Glutamatergic neuron (in vitro differentiated cells): ENCODE results near the gene MSRB3. TPM values are rescaled to one million over a fixed set of nuclear protein-coding genes. Genes with fewer than 3 reads are reported as not detected.

Experiments used
- DNase-seq: peaks from one replicate; pipeline ENCODE4 v3.0.0; 2022
- H3K27ac Mint-ChIP-seq: one replicate; pipeline ENCODE4 v1.8.0; 2020; ENCODE audit warnings: mild to moderate bottlenecking, mixed read lengths, inconsistent platforms; ENCODE audit not compliant: unreplicated experiment
- H3K27me3 Mint-ChIP-seq: one replicate; pipeline ENCODE4 v1.8.0; 2020; ENCODE audit warnings: mild to moderate bottlenecking, moderate library complexity, mixed read lengths, inconsistent platforms; ENCODE audit not compliant: unreplicated experiment
- H3K36me3 Mint-ChIP-seq: one replicate; pipeline ENCODE4 v1.8.0; 2020; ENCODE audit warnings: mild to moderate bottlenecking, mixed read lengths, inconsistent platforms; ENCODE audit not compliant: unreplicated experiment
- H3K4me1 Mint-ChIP-seq: one replicate; pipeline ENCODE4 v1.8.0; 2020; ENCODE audit warnings: mild to moderate bottlenecking, low read depth, mixed read lengths, inconsistent platforms; ENCODE audit not compliant: unreplicated experiment
- H3K4me3 Mint-ChIP-seq: one replicate; pipeline ENCODE4 v1.8.0; 2020; ENCODE audit warnings: mild to moderate bottlenecking, mixed read lengths, inconsistent platforms; ENCODE audit not compliant: unreplicated experiment
- H3K9me3 Mint-ChIP-seq: one replicate; pipeline ENCODE4 v1.8.0; 2020; ENCODE audit warnings: mild to moderate bottlenecking, moderate library complexity, mixed read lengths, inconsistent platforms; ENCODE audit not compliant: unreplicated experiment
- total RNA-seq: library from RNA; stranded (reverse); fragmentation: NEBNext Ultra II Directional; extraction: Animal tissue kit (Norgen Biotek cat#: 25700); gene quantifications from one replicate; pipeline ENCODE4 v1.2.1, GENCODE V29; 2021; ENCODE audit not compliant: unreplicated experiment
- TF ChIP-seq, protein P1 (sequence below): fragments of 200-600 bp; sonication (generic); IDR thresholded peaks from one replicate; pipeline ENCODE4 v1.5.0; 2021; ENCODE audit not compliant: partially characterized antibody, unreplicated experiment

Gene MSRB3
- total RNA-seq, 1 donor from 2014 or later: 1.6 TPM

DNA sequence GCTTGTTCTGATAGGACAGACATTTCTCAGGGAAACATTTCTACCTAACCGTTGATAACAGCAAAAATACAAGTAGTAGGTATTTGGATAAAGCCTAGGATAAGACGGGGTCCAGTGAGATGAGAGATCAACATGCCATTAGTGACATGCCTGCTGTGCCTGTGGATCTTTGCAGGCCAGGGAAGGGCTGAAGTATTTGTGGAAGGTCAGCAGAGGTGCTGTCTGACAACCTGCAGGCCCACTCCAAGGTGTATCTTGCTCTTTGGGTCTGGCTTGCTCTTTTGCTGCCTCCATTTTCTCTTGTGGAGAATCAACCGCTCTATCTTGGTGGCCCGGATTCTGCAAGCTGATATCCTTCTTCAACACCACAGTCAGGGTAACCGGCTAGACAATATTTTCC, 46.7 kb downstream of the MSRB3 start:
- H3K4me3 Mint-ChIP-seq: no peak overlapping the region
- no peaks in the 10 kb centered on the region for H3K27me3 Mint-ChIP-seq
- DNase-seq: no peak
- no peaks in the 10 kb centered on the region for H3K9me3 Mint-ChIP-seq
- no peak overlapping the region for H3K27ac Mint-ChIP-seq
- no peaks in the 10 kb centered on the region for H3K36me3 Mint-ChIP-seq
- TF ChIP-seq, protein P1, sequence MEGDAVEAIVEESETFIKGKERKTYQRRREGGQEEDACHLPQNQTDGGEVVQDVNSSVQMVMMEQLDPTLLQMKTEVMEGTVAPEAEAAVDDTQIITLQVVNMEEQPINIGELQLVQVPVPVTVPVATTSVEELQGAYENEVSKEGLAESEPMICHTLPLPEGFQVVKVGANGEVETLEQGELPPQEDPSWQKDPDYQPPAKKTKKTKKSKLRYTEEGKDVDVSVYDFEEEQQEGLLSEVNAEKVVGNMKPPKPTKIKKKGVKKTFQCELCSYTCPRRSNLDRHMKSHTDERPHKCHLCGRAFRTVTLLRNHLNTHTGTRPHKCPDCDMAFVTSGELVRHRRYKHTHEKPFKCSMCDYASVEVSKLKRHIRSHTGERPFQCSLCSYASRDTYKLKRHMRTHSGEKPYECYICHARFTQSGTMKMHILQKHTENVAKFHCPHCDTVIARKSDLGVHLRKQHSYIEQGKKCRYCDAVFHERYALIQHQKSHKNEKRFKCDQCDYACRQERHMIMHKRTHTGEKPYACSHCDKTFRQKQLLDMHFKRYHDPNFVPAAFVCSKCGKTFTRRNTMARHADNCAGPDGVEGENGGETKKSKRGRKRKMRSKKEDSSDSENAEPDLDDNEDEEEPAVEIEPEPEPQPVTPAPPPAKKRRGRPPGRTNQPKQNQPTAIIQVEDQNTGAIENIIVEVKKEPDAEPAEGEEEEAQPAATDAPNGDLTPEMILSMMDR: no peak
- no peaks in the 10 kb centered on the region for H3K4me1 Mint-ChIP-seq

DNA sequence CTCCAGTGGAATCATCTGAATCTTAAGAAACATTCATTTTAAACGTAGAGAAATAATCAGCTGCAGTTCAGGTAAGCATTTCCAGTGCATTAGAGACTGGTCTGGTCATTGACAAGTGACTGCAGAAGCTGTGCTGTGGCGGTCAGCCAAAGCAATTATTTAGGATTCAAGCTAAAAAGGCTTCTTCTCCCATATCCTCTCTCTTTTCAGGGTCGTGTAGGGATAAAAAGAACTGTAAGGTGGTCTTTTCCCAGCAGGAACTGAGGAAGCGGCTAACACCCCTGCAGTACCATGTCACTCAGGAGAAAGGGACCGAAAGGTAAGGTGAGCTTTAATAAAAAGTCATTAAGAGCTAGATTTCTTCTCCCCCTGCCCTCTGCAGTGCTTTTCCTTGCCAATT, 48.1 kb downstream of the MSRB3 start:
- H3K4me1 Mint-ChIP-seq: no peaks in the 10 kb centered on the region
- no peak for DNase-seq
- TF ChIP-seq, protein P1: no peak
- H3K27me3 Mint-ChIP-seq: no peaks in the 10 kb centered on the region
- H3K4me3 Mint-ChIP-seq: no peak overlapping the region
- no peaks in the 10 kb centered on the region for H3K36me3 Mint-ChIP-seq
- H3K27ac Mint-ChIP-seq: no peak overlapping the region
- H3K9me3 Mint-ChIP-seq: no peaks in the 10 kb centered on the region

DNA sequence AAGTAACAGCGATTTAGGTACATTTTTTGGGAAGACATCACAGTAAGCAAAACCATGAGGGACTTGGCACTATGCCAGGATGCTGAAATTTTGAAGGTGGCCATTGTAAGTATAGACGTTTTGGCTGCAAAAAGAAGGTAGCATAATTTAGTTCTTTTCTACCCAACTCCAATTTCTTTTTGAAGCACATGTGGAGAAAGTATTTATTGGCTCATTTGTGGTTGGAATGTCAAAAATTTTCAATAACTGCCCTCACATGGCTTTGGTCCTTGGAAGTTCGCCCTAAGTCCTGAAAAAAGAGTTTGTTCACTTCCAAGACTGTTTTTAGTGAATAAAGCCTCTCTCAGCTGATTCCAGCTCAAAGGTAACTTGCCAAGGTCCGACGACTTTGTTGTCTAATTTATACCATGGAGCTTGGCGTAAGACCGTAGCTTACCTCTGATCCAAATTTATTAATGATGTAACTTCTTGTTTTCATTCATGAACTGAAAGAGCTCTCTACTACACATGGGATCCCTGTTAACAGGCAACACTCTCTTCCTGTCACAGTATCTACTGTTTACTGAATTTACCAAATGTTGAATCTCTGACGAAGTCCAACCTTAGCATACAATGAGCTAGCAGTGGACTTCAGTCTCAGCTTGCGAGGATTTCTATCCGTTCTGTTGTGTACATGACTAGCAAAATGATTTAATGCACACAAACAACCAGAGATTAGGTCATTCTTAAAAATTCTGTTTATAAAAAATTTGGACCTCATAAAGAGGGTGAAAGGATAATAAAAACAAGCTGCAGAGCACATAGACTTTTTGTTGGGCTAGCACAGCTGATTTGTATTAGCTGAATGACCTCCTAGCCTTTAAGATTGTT, 49.0 kb downstream of the MSRB3 start:
- Mint-ChIP-seq H3K27me3 (no peaks in the 10 kb centered on the region), H3K9me3 (no peaks in the 10 kb centered on the region), H3K4me3 (no peak overlapping the region), H3K27ac (no peak overlapping the region), H3K4me1 (no peaks in the 10 kb centered on the region), H3K36me3 (no peaks in the 10 kb centered on the region)
- TF ChIP-seq, protein P1: no peak
- no peak for DNase-seq

DNA sequence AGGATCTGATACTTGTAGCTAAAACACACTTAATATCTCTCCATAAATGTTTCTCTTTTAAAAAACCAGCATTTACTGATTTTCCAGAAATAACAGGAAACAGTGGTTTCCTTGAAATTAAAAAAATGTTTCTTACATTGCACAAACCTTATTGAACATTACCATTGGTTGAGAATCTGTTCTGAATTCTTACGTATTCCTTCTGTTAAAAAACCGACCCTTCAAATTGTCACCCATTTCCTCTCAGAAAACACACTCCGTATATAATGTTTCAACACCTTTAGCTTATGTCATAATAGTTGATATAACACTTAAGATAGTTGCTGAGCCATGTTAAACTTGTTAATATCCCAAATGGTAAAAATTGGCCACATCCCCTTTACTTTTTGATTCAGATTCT, 51.2 kb downstream of the MSRB3 start:
- no peaks in the 10 kb centered on the region for H3K27me3 Mint-ChIP-seq
- TF ChIP-seq, protein P1: no peak
- H3K9me3 Mint-ChIP-seq: no peaks in the 10 kb centered on the region
- no peak overlapping the region for H3K27ac Mint-ChIP-seq
- H3K4me1 Mint-ChIP-seq: no peaks in the 10 kb centered on the region
- H3K36me3 Mint-ChIP-seq: no peaks in the 10 kb centered on the region
- DNase-seq: no peak
- no peak overlapping the region for H3K4me3 Mint-ChIP-seq

DNA sequence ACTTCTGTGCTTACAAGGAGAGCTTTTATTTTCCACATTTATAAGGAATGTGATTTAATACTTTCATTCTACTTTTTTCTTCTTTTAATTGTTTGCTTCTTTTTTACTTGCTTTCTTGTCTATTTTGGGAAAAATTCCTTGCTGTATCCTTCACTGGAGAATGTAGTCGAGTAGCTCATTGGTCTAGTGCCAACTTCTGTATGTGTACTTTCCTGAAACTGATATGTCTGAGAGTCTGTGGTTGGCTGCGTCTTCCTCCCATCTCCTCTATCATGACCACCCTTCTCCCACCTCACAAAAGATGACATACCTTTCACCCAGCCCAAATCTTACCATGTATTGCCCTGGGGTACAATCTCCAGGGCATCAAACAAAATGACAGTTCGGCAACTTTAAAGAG, 51.8 kb downstream of the MSRB3 start:
- no peaks in the 10 kb centered on the region for H3K36me3 Mint-ChIP-seq
- TF ChIP-seq, protein P1: no peak
- no peak overlapping the region for H3K27ac Mint-ChIP-seq
- no peak overlapping the region for H3K4me3 Mint-ChIP-seq
- no peak for DNase-seq
- H3K27me3 Mint-ChIP-seq: no peaks in the 10 kb centered on the region
- H3K9me3 Mint-ChIP-seq: no peaks in the 10 kb centered on the region
- no peaks in the 10 kb centered on the region for H3K4me1 Mint-ChIP-seq
